ENCODE measurements around the gene MED26.

The MED26 gene

DNA sequence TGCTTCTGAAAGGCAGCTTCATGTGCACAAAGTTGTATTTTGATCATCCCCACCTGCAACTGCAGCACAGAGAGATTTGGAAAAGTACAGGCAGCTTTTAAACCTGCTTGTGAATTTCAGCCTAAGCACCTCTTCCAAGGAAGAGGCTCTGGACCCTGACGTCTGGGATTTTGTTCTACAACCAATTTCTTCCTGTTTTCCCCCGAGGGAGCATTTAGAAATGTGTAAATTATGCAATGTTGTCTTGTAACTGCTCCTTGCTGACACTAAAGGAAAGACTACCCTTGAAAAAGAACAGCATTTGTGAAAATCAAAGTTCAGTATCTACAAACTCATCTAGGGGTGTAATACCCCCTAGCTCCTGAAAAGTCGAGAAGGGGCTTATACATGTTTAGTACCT lies 15.4 kb downstream of the MED26 start:
- no peak for DNase-seq (ENCODE audit: low read depth in 2 of 2)

DNA sequence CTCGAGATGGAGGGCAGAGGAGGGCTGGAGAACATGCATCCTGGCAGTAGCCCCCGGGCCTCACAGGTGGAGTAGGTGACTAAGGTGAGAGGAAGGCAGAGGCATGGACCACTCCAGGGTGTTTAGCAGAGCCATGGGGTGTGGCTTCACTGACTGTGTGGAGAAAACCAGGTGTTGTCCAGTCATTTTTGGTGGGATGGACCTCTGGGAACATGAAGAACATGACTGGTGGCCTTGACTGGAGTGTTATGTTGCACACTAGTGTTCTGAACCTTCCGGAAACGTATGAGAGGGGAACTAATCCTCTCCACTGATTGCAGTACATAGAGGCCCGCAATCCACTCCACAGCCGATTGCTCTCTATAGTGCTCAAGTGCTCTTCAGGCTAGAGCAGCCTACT lies 16.9 kb downstream of the MED26 start:
- no peak for DNase-seq (ENCODE audit: low read depth in 2 of 2)

DNA sequence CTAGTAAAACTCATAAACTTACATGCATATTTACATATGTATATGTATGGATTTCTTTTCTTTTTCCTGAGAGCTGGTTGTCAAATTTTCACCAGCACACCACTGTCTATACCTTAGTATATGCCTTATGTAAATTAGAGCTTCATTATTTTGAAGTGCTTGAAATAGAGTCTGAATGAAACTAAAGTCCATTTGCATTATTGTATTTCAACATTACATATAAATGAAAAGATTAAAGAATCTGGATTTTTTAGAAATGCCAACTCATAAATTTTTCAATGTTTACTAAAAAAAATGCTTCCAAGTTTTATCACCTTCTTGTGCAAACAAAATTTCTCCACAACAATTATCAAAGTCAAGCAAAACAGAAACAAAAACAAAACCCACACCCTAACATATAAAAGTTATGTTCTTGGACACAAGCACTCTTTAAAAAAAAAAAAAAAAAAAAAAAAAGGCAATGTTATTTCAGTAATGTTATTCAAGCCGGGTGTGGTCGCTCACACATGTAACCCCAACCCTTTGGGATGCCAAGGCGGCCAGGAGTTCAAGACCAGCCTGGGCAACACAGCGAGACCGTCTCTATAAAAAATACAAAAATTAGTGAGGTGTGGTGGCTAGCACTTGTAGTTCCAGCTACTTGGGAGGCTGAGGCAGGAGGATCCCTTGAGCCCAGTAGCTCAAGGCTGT lies 18.3 kb downstream of the MED26 start:
- no peak for DNase-seq (ENCODE audit: low read depth in 2 of 2)

DNA sequence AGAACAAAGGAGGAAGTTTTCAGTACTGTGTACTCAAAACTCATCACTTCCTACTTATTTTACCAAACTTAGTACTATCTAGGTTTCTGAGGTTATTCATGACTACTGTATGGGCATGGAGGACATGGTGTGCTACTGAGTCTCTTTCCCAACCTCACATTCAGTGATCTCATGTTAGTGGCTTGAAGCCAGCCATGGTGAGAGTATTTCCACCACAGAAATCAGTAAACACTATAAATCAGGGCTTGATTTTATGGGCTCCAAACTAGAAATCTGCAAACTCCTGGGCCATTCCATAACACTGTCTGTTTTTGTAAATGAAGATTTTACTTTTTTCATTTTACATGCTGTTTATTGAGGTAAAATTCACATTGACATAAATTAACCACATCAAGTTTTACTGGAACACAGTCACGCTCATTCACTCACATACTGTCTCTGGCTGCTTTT lies 19.7 kb downstream of the MED26 start:
- no peak for DNase-seq (ENCODE audit: low read depth in 2 of 2)

DNA sequence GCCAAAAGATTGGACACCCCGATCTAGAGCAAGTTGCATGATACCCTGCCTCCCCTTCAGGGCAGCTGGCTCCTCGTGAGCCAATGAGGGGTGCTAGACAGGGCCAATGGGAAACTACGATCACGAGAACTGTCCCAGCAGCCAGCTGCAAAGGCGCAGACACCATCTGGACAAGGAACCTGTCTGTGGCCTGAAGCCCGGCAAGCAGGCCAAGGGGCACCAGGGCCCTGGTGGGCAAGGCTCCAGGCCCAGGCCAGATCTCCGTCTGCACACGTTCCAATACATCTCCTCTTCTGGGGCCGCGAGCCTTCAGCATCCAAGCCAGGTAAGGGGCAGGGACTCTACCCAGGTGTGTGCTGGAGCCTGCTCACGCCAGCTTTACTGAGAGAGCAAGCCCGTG lies 20.2 kb downstream of the MED26 start:
- no peak for DNase-seq (ENCODE audit: low read depth in 2 of 2)

DNA sequence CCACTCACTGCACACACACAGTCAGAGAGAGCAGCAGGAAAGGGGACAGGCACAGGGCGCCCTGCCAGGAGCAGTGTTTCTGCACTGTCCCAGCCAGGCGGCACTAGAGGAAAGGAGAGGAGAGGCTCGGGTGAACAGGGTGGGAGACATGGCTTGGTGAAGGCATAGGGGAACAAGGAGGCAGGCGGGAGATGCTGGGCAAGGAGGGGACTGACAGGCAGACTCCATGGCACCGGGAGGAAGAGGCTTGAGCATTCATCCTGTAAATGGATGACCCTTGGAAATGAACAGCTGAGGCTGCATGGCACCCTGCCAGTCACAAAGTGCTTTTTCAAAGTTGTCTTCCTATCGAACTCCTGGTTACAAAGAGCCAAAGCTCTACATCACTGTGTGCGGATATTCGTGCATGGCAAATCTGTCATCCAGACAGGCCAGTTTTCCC lies 22.4 kb downstream of the MED26 start:
- DNase-seq (ENCODE audit: low read depth in 2 of 2): no peak

DNA sequence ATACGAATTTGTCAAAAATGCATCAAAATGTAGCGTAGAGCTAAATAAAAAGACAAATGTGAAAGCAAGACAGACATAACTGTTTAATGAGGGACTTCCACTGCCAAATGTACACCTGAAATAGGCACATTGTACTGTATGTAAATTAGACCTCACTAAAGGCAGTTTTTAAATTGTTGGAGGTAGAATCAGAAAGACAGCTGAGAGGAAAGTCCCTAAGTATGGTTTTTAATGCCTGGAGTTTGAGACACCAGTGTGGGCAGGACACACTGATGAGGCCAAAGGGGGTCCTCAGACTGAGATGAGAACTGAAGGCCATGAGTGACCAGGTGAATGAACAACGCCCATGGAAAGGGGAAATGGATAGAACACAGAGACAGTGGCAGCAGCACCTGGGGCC lies 22.9 kb downstream of the MED26 start:
- DNase-seq (ENCODE audit: low read depth in 2 of 2): no peak

DNA sequence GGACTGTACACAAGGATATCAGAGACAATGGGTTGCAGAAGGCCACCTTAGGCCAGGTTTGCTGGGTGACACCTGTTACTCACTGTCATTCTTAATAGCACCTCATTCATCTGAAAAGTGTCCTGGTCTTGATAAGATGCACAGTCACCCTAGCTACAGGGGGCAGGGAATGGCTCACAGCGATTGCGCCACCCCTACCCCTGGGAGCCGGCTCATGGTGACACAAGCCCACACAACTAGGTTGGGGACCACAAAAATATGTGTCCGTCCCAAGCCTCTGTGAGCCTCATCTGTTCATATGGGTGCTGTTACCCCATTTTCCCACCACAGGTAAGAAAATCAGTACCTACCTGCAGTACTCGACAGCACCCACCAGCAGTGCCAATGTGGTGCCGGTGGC lies 23.4 kb downstream of the MED26 start:
- DNase-seq (ENCODE audit: low read depth in 2 of 2): no peak

DNA sequence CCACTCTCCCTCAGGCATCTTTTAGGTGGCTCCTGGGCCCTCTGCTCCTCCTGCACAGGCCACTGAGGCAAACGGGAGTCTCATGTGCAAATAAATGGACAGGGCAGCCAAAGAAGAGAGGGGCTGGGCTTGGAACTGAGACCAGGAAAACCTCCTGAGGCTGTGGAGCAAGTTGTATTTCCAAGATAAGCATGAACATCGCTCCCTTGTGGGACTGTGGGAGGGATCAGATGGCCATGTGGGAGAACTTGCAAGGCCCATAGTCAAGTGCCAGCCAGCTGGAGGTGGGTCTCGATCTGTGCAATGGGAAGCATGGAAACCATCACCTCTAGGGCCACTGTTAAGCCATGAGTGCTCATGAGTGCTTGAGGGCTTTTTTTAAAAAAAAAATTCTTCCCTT lies 24.9 kb downstream of the MED26 start:
- no peak for DNase-seq (ENCODE audit: low read depth in 2 of 2)

DNA sequence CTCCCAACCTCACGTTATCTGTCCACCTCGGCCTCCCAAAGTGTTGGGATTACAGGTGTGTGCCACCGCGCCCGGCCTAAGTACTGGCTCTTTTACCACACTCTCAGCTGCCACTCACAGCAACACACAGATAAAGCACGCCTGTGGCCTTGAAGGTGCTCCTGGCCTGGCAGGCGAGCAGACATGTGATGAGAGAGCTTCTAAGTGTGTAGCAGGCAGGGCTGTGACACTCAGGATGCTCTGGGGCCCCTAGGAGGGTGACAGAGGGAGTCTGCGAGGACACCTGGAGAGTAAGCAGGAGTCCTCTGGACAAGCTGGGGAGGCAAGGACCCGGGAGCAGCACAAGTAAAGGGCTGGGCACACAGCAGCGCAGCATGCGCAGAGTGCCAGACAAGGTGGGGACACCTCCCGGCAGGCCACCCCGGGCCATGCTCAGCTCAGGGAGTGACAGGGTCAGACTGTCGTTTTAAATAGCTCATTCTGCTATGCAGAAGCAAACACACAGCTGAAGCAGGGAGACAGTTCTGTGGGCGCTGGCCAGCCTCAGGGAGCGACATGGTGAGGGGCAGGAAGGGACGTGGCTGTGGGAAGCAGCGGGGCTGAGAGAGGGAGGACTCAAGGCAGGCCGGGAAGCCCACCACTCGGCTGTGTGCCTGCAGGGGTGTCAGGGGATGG lies 26.5 kb downstream of the MED26 start:
- no peak for DNase-seq (ENCODE audit: low read depth in 2 of 2)

DNA sequence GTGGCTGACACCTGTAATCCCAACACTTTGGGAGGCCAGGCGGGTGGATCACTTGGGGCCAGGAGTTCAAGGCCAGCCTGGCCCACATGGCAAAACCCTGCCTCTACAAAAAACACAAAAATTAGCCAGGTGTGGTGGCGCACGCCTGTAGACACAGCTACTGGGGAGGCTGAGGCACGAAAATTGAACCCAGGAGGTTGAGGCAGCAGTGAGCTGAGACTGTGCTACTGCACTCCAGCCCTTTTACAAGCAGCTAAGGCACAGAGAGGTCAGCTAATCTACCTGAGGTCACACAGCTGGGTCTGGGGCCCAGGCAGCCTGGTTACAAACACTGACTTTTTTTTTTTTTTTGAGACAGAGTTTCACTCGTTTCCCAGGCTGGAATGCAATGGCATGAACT lies 27.2 kb downstream of the MED26 start:
- no peak for DNase-seq (ENCODE audit: low read depth in 2 of 2)

DNA sequence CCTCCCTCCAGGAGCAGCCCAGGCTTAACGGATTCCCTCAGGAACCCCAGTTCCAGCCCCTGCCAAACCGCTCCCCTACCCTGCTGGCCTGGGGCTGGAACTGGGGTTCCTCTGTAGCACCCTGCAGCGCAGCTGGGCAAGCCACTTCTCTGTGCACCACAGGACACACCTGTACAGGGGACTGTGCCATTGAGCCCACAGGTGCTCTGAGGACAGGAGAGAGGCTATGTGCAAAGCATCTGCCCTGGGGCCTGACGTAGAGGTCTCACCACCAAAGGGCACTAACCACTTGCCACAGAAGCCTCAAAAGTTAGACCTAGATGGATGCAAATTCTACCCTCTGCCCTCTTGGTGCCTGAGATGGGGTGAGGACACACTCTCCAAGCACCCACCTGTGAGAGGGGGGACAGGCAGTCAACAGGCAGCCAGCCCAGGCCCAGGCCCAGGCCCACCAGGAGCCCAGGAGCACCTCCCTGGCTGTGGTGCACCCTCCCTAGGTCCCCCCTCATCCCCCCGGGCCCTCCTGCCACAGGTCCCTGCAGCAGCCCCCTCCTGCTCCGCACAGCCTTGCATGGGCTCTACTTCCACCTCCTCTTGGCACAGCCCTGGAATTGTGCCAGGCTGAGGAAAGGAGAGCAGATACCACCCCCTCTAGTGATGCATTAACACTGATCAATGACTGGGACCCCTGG lies 28.2 kb downstream of the MED26 start:
- DNase-seq (ENCODE audit: low read depth in 2 of 2): no peak

DNA sequence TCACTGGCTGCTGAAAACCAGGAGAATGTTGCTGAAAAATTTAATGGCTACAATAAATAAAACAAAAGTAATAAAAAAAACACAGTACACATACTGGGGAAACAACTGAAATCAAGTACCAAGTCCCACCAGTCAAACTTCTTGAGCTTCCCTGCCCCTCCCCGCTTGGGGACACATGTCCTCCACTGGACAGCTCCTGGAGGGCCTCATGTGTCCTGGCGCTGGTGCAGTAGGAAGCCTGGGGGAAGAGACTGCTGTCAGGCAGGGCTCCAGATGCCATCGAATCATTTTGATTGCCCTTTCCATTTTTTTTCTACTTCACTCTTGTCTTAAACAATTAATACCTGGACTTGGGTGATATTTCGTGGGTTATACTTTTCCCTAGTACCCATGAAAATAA lies 29.2 kb downstream of the MED26 start:
- DNase-seq (ENCODE audit: low read depth in 2 of 2): no peak

DNA sequence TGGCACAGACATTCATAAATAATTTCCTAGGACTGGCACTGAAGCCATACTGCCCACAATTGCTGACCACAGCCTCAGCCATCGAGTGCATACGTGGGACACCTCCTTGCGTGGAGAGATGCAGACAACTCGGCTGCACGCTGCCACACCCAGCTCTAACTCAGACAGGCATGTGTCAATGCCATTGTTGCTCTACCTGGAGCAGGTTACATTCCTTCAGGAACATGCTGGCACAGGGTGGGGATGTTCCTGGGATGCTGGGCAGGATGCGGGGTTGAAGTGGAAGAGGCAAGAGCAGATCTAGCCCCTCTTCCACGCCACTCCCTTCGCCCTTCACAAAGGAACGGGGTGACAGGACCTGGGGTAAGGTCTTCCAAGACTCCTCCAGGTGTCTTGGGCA lies 31.6 kb downstream of the MED26 start:
- DNase-seq (ENCODE audit: low read depth in 2 of 2): no peak

DNA sequence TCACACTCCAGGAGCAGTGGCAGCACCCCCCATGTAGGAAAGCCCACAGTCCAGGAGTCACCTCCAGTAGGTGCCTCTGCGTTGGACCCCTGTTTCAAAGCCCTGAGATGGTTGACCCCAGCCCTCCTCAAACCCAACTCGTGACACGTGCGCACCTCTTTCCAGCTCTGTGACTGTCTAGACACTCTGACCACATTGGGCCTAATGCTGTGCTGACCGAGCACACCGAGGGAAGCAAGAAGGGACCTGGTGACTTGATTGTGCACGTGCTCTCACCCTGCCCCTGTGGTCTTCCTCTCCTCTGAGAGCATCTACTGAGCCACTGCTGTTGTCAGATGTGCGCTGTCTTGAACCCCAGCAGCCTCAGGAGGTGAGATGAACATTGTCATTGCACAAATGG lies 32.9 kb downstream of the MED26 start:
- no peak for DNase-seq (ENCODE audit: low read depth in 2 of 2)

DNA sequence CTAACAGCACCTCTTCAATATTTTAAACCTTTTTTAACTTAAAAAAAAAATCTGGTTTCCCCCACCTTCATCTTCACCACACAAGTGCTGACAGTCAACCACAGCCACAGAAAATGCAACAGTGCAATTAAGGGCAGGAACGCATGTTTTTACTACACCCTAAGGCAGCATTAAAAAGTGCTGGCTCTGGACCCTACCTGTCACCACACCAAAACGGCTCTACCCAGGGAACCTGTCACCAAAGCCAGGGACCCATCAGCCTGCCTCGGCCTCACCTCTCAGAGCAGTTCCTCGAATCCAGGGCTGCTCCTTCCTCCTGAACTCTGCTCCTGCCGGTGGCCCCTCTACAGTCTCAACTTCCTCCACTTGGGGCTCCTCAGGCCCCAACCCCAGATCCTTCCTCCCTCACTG lies 33.3 kb downstream of the MED26 start:
- no peak for DNase-seq (ENCODE audit: low read depth in 2 of 2)

DNA sequence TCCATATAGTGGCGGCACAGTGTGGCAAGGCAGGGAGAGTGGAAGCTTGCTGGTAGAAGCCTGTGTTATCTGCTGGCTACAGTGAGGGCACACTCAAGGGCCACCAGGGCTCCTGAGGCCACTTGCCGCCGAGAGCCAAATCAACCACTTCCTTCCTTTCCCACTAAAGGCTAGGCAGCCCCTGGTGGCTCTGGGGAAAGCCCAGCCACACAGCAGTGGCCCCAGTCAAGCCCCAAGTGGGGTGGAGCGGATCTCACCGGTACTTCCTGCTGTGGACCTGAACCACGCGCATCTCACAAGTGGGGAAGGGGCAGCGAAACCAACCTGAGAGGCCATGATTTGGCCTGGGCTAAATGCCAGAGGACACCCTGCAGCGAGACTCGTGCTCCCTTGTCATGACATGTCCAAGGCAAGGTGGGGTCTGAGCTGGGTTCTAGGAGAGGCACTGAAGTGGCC lies 33.8 kb downstream of the MED26 start:
- peak in 1 of 2 donors; percentile 40 for DNase-seq (ENCODE audit: low read depth in 2 of 2)

DNA sequence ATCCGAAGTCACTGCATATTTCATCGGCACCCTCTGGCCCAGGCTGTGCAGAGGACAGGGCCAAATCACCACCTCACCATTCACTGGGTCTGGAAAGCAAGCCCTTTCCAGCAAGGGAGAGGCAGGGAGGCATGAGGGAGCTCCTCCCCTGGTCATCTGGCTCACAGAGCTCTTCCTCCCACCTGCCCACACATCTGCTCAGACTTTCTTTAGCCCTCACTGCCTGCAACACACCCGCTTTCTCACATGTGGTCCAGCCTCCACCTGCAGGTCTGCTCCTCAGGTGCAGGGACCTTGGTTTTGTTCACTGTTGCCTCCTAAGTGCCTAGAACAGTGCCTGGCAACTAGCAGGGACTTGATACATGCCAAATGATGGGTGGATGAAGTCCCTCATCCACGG lies 34.8 kb downstream of the MED26 start:
- no peak for DNase-seq (ENCODE audit: low read depth in 2 of 2)

DNA sequence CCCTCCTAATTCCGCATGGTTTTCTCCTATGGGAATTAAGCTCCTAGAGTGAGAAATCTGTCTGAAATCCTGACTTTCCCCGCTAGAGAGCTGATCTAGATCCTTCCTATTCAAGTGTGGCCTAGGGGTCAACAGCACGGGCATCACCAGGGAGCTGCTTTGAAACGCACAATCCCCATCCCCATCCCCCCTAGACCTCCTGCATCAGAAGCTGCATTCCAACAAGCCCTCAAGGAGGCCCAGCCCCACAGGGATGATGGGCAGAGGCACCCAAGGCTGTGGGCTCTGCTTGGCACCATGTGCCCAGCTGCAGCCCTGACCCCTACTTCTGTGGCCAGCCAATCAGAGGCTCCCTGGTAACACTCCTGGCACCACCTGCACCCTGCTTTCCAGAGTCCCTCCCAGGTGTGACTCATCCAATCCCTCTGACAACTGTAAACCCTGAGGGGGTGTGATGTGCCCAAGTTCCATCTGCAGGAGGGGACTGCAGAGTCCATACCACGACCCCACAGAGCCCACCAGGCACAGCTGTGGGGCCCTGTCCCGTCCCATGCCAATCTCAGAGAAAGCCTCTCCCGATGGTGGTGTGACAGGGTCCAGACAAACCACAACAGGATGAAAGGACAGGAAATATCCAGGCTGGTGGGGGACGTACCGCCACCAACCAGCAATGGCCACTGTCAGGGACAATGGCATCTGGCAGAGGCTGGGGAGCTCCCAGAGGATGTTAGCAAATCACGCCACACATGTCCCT lies 36.0 kb downstream of the MED26 start:
- DNase-seq (ENCODE audit: low read depth in 2 of 2): no peak

DNA sequence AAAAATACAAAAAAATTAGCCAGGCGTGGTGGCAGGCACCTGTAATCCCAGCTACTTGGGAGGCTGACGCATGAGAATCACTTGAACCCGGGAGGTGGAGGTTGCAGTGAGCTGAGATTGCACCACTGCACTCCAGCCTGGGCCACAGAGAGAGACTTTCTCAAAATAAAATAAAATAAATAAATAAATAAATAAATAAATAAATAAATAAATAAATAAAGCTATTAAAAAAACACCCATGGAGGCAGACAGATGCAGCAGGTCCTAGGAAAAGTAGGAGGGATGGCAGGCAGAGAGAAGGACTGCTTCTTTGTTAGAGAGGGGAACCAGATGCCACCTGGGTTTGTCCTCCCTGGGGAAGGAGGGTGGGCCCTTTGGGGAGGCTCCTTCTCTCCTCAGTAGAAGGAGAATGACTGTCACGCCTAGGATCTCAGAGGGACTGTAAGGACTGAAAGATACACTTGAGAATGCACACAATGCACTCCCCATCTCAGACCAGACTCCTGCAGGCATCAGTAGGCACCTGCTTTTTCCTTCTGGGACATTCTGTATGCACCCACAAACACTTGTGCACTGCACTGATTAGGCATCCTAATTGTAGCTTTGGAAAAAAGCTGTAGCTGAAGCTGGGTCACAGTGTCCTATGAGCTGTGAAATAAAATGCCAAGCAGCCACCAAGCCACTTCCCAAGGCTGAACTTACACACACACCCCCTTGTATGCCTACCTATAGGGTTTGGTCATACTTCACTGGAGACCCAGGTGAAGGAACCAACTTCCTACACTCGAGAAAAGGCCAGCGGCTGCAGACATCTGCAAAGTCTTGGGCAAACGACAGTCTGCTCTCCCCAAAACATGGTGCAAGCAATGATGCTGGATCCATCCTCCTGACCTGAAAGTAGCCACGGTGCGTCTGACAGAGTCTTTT lies 36.9 kb downstream of the MED26 start:
- DNase-seq (ENCODE audit: low read depth in 2 of 2): no peak

DNA sequence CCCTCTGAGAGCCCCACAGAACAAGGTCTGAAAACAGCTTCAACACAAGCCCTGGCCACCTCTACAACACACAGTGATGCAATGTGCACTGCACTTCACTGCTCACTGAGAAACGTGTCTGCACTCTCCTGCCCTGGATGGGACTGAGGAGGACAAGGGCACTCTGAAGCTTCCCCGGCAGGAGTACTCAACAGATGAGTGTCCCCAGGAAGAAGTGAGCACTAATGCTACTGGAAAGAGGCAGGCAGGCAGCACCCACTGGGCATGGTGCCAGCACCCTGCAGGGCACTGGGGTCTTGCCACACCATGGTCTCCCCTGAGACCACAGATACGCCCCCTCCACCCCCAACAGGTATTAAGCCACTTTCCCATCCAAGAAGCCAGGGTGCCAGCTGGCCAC lies 38.1 kb downstream of the MED26 start:
- DNase-seq (ENCODE audit: low read depth in 2 of 2): no peak

All from stimulated activated CD8-positive, alpha-beta memory T cell treated with anti-CD3 and anti-CD28 coated beads, Interleukin-2, amount 100 ng/mL, for 48 hours (primary cell).